Activated effector memory CD4-positive, alpha-beta T cell treated with anti-CD3 and anti-CD28 coated beads, Interleukin-2, amount 50 U/mL, for 16 hours (primary cell): ENCODE data around the gene ALDH1B1.

Source experiments
- DNase-seq: peaks from one replicate; pipeline ENCODE4 v3.0.0-alpha.2; 2020

Gene ALDH1B1

GRCh38 chr9:38417003-38417945 is 24.8 kb downstream of the ALDH1B1 start:
- DNase-seq, result peak; percentile 76

- no peak for DNase-seq
These were observed 25.9 kb downstream of the ALDH1B1 start for GRCh38 chr9:38418366-38418765.

- DNase-seq, result no peak
These were observed 26.7 kb downstream of the ALDH1B1 start for GRCh38 chr9:38419181-38419580.

- no peak for DNase-seq
These were observed 29.2 kb downstream of the ALDH1B1 start for GRCh38 chr9:38421498-38422211.

GRCh38 chr9:38422555-38423260 is 30.2 kb downstream of the ALDH1B1 start:
- DNase-seq, result no peak

GRCh38 chr9:38423273-38423972 is 30.9 kb downstream of the ALDH1B1 start:
- no peak for DNase-seq

- DNase-seq, result no peak
These were observed 31.7 kb downstream of the ALDH1B1 start, which contains the start of gene IGFBPL1 for GRCh38 chr9:38423973-38424843. Gene IGFBPL1, minus strand, starts transcription at chr9:38424454. Its CDS starts 30 bp downstream, at chr9:38424424.

- DNase-seq, result no peak
These were observed 32.4 kb downstream of the ALDH1B1 start for GRCh38 chr9:38424918-38425317.

GRCh38 chr9:38428062-38428461 is 35.6 kb downstream of the ALDH1B1 start:
- no peak for DNase-seq

GRCh38 chr9:38431116-38431515 is 38.6 kb downstream of the ALDH1B1 start:
- no peak for DNase-seq

GRCh38 chr9:38432922-38433510 is 40.5 kb downstream of the ALDH1B1 start:
- no peak for DNase-seq

- no peak for DNase-seq
These were observed 41.9 kb downstream of the ALDH1B1 start for GRCh38 chr9:38434365-38434764.

GRCh38 chr9:38434853-38435252 is 42.4 kb downstream of the ALDH1B1 start:
- no peak for DNase-seq

- no peak for DNase-seq
These were observed 43.0 kb downstream of the ALDH1B1 start for GRCh38 chr9:38435521-38435920.

GRCh38 chr9:38436708-38437107 is 44.2 kb downstream of the ALDH1B1 start:
- DNase-seq, result no peak

- DNase-seq, result no peak
These were observed 44.8 kb downstream of the ALDH1B1 start for GRCh38 chr9:38437193-38437823.

GRCh38 chr9:38439291-38439915 is 46.9 kb downstream of the ALDH1B1 start:
- DNase-seq, result no peak

- no peak for DNase-seq
These were observed 47.4 kb downstream of the ALDH1B1 start for GRCh38 chr9:38439916-38440301.

GRCh38 chr9:38440516-38440915 is 48.0 kb downstream of the ALDH1B1 start:
- DNase-seq, result no peak
